Femur (tissue), 1 donor: Measurements from ENCODE around the gene AMMECR1L.
A peak's percentile ranks its signal among the peaks of the same experiment; 100 is the strongest.

ENCODE experiments used
- DNase-seq: peaks from one replicate; pipeline ENCODE4 v3.0.0-alpha.2; 2017

The AMMECR1L gene

DNA sequence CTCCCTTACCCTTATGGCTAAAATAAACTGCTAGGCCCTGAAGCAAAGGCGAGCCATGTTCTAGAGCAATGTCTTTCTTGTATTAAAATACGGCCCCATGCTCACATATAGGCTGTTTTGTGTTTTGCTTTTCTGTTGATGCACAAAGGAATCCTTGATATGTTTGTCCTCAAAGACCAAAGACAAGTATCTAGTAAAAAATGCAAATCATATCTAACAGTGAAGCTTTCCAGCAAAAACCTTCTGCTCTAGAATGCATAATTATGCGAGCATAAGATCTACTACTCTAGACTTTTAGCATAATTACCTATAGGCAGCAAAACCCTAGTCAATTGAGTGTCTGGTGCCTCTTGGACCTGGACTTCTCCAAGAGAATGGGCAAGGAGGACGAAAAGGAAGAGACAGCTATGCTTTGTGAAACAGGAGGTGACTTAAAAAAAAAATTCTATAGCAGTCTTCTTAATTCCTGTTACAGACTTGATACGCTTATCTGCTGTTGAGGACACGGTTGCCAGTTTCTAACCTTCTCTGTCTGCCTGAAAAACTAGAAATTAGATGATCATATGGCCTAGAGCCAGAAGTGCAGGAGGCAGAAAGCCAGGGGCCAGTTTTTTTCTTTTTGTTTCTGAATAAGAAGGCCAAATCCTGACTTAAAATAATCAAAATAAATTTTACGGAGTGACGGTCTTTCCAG is 1.5 kb upstream of the AMMECR1L start:
- no peak for DNase-seq

DNA sequence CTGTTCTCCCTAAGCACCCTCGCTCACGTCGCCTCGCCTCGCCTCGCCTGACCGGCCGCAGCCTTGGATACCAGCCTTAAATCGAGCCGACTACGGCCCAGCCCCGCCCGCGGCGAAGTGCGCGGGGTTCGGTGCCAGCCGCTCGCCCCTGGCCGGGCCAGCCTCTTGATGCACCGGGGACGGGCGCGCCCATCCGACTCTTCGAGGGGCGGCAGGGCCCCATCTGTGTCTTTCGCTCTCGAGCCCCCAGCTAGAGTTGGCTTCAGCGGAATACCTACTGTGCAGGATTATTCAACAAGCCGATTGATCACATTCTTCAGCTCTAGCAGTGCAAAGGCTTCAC is 808 bp upstream of the AMMECR1L start:
- DNase-seq, result peak; percentile 49

DNA sequence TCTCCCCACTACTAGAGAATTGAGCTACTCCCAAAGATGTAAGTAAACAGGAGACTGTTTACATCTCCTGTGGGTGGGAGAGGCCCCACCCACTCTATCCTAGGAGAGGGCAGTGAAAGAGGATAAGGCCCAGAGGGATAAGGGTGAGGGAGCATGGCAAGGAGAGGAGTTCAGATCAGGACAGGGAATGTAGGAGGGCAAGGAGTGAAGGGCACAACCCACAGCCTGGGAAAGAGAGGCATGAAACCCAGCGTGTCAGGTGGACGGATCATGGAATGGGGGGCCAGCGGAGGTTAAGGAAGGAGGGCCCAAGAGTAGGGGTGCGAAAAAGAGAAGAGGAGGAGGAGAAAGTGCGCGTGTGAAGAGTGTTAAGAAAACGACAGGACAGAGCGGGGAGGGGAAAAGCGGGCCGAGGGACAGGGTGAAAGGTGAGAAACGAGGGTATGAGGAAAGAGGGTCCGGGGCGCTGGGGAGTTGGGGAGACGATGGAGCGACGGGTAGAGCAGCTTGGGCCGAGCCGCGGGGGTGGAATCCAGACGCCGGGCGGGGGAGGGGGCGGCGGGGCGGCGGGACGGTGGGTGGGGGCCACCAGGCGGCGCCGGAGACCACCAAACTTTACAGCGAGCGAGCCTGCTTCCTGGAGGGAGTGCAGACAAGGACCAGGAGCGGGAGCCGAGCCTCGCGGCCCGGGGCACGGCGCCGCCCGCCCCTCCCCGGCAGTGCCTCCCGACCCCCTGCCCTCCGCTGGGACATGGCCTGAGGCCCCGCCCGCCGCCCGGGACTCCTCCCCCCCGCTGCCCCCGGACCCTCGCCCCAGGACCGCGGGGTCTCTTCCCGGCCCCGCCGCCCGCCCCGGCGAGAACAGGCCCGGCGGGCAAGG is 655 bp downstream of the AMMECR1L start:
- peak; percentile 66 for DNase-seq

DNA sequence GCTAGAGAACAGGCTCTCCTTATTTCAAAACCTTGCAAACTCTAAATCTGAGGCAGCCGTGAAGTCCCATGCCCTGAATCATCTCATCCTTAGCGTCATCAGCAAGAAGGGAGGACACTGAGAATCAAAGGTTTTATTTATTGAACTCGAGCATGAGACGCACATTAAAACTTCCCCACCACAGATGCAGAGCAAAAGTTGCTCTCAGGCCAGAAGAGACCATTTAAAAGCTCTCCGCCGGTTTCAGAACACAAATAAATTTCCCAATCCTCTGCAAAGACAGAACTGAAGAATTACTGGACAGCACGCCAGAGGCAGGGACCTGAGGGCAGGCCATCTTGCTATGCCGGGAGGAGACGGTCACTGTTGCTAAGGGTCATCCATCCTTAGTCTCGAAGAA is 1.3 kb downstream of the AMMECR1L start:
- no peak for DNase-seq

DNA sequence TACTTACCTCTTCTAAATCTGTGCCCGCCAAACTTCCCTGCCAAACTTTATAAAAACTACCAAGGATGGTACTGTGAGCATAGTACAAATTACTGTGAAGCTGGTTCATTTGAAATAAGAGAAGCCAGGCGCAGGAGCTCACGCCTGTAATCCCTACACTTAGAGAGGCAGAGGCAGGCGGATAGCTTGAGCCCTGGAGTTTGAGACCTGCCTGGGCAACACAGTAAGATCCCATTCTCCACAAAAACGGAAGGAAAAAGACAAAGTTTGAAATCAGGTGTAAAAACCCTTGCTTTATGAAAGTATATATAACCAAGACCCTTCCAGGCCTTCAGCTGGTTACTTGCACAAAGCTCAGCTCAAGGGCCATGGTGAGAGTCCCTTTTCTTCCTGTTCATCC is 5.9 kb downstream of the AMMECR1L start:
- DNase-seq, result no peak

DNA sequence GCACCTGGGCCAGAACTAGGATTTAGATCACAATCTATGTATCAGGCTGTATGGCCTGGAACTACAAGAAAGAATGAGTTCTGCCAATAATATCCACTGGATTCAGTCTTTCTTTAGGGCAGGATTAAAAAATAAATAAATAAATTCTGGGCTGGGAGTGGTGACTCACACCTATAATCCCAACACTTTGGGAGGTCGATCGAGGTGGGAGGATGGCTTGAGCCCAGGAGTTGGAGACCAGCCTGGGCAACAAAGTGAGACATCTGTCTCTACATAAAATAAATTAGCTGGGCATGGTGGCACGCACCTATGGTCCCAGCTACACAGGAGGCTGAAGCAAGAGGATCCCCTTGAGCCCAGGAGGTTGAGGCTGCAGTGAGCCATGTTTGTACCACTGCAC is 8.1 kb downstream of the AMMECR1L start:
- DNase-seq, result no peak

DNA sequence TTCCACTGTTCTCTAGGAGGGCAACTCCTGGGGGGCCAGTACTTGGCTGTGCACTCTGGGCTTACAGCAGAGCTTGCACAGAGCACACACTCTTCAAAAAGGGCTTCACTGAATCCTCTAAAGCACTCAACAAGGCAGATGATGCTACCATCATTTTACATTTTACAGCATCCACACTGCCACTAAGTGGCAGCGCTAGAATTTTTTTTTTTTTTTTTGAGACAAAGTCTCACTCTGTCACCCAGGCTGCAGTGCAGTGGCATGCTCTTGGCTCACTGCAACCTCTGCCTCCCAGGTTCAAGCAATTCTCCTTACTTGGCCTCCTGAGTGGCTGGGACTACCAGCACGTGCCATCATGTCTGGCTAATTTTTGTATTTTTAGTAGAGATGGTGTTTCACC is 8.6 kb downstream of the AMMECR1L start:
- DNase-seq, result no peak

DNA sequence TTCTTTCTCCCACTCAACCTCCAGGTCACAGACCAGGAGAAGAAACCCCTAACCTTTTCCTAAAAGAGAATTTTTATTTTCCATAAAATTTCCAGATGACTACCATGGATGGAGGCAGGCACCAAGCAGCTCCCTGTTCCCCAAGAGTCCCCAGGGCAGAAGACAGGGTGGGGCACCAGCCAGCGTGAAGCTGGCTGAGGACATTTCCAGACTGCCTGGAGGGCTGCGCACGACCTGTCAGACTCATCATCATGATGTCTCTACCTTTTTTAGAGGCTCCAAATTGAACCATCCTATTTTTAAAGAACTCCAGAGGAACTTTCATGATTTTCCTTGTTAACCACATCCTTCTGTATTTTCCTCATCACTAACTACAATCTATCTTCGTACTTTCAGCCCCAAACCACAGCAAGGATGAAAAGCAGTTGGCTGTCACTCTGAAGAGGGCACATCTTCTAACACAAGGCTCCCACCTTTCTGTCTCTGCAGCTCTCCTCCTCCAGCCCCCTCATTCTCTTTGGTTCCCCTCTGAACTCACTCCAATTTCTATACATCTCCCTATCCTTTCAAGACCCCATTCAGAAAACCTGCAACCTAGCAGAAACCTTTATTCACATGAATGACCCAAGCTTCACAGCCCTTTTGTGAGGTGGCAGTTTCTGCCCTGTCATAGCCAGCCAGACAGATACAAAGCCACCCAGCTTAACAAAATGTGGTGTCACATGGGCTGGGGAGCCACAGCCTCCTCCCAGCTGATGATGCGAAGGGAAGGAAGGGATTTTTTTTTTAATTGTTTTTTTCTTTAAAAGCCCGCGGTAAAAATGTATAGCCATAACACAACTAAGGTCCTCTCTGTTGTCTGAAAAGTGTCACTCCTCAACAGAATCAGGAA is 11.1 kb downstream of the AMMECR1L start:
- DNase-seq, result no peak

DNA sequence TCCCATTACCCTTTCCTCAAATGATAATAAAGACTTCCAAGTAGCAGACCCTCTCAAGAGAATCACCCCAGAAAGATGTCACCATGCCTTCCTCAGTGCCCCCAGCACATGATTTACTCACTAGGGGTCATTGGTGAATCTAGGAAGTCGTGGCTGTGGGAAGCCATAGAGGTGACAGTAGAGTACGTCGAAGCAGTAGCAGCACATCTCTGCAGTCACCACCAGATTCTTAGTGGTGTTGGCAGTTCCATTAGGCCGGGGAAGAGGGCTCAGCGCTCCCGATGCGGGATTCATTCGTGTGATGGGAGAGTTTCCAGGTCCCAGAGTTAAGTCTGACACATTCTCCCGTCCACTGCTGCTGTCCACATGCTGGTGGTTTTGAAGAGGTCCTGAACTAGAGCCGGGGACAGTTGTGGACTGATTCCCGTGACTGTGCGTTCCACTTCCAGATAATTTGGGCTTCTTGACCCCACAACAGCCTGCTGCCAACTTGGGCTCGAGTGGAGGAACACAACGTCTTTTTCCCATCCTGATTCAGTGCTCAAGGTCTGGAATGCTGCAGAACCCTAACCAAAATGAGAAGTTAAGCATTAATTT is 12.0 kb downstream of the AMMECR1L start:
- no peak for DNase-seq

DNA sequence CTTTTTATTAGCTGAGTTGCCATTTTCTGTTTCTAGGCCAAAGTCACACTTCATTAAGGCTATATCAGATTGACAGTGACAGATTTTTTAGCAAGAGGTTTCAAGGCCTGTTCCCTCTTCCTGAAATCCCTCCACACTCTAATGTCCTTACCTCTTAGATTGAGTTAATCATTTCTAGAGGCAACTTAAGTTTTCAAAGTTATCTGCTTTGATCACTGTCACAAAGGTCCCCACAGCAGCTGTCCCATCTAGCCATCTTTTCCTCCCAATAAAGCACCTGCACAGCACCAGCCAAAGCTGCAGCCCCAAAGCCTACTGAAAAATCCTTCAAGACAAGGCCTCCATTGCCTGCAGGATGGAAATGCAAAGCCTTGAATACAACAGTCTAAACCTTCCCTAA is 13.4 kb downstream of the AMMECR1L start:
- no peak for DNase-seq

DNA sequence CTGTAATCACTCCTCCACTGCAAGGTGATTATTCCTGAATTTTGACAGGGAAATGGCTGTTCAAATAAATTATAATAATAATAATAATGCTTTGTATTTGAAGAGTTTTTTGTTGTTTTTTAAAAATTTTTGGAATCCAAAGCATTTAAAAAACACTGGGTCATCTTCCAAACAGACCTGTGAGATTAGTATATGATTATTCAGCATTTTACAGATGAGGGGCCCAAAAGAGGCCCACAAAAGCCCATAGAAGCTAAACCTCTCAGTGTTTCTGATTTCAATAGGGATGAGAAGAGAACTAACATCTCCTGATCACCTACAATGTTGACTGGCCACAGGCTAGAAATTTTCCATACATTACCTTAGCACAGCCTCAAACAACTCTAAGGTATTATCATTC is 19.8 kb downstream of the AMMECR1L start:
- DNase-seq, result no peak

DNA sequence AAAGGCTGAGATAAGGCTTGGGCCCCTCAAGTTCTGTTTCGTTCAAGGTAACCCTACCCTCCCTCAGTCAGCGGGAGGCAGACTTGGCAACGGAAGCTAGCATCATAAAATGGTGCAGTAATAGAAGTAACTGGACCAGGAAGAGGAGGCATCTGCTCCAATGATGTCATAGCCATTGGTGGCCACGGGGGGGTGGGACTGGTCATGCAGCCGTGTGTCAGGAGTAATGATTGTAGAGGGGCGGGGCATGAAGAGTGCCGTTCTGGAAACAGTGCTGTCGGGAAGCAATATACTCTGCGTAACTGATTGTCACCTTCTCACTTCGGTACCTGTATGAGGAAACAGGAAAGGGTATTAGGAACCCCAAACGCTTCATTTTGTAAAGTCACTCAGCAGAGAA is 20.9 kb downstream of the AMMECR1L start:
- DNase-seq, result no peak

DNA sequence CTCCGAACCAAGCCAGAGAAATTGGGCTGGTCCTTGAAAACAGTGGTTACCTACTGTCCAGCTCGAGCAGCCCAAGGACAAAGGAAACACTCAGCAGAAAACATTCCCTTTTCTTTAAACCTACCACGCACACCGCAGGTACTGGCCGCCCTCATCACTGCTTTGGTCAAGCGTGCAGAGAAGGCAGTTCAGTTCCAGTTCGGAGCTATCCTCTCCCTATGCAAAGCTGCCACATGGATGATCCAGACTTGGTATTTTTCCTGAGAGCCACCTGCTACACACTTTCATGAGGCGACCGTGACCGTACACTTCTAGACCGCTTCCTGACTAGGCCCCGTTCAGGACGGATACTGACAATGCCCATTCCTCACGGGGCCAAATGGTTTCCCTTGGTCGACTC is 23.5 kb downstream of the AMMECR1L start:
- no peak for DNase-seq

DNA sequence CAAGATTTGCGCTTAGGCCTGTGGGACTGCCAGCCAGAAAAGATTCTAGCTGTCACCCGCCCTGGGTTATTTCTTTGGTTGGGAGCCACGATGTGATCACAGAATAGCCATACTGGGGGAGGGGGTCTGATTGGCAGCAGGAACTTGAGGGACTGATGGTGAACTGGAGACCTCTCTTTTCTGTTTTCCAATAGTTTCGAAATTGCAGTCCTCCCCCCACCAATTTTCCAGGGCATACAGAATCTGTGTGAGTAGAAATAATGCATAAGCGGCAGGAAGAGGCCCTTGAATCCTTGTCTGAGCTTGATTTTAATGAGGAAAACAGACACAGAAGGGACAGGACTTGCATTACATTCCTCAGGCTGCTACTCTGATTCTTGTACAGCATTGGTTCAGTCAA is 25.6 kb downstream of the AMMECR1L start:
- peak; percentile 48 for DNase-seq

DNA sequence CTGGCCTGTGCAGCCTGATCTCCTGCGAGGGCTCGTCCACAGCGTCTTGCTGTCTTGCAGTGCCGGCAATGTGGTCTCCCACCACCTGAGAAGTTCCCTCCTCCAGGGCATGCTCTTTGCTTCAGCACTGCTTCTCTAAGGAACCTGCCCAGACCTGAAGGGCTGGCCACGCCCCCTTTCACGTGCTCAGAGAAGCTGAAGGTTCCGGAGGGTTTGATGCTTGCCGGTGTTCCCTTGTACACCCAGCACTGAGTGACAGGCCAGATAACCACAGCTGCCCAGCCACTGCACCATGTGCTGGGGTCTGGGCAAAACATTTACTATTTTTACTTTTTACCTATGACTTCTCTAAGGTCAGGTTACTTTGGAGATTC is 26.1 kb downstream of the AMMECR1L start:
- DNase-seq, result peak; percentile 32

DNA sequence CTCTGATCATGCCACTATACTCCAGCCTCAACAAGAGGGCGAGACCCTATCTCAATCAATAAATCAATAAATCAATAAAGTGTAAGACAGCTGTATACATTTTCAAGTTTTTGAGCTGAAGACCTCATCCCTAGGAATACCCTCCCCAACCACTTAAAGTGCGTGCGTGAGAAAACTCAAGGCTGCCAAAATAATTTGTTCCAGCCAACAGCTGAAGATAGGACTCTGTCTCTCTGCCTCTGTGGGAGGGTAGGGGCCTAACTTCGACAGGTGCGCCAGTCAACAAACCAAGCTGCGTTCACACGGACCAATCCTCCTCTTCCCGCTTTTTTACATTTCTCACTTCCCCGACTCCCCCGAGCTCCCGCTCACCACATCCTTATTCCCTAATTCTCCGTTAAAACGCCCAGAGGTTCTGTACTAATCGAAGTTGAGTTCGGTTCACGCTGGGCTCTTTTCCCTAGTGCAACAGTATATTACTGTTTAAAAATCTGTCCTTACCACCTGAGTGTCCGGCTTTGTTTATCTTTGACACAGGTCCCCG is 28.4 kb downstream of the AMMECR1L start:
- DNase-seq, result peak; percentile 38

DNA sequence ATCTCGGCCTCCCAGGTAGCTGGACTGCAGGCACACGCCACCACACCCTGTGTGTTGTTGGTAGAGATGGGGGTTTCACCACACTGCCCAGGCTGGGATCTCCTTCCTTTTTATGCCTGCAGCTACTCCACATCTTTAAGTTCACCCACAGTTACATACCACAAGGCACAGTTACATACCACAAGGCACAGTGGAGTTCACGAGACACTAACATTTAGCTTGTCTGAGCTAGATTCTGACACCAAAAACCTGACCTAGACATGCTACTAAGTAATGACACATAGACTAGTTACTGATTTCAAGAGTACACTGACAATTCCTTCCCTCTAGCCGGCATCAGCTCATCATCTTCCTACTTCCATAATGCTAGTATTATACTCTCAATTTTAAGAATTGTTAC is 32.1 kb downstream of the AMMECR1L start:
- no peak for DNase-seq

DNA sequence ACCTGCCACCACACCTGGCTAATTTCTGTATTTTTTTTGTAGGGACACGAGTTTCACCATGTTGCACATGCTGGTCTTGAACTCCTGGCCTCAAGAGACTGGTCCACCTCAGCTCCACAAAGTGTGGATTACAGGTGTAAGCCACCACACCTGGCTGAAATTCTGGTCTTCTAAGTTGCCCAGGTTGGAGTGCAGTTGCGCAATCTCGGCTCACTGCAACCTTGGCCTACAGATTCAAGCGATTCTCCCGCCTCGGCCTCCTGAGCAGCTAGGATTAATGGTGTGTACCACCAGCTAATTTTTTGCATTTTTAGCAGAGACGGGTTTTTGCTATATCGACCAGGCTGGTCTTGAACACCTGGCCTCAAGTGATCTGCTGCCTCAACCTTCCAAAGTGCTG is 33.4 kb downstream of the AMMECR1L start:
- DNase-seq, result no peak

DNA sequence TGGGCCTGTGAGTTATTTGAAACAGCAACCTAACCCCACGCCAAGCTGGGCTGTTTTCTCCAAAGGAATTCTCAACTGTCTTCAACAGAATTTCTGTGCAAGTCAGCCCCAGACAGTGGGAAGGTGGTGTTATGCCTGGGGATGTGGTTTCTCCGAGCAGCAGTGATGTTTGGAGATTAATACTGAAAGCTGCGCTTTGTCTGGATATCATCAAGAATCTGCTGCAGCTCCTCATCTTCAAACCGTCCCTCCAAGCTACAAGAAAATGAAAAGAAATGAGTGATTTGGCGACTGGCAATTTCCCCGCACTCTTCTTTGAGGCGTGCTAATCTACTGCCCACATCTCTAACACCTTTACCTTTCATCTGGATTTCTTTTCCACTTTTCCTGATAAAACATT is 37.8 kb downstream of the AMMECR1L start:
- DNase-seq, result no peak

DNA sequence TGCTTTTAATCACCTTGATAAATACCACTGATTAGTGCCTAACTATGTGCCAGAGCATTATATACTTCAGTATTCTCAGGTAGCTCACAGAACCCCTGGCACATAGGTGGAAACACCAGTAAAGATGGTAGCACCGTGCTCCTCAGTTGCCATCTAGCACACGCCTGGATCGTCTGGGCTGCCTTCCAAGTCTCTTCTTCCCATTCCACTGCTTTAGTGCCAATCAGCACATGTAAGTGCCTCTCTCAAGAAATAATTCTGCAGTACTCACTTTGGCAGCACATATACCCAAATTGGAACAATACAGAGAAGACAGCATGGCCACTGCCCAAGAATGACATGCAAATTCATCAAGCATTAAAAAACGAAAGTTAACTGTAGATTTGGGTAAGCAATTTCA is 40.8 kb downstream of the AMMECR1L start:
- DNase-seq, result no peak

DNA sequence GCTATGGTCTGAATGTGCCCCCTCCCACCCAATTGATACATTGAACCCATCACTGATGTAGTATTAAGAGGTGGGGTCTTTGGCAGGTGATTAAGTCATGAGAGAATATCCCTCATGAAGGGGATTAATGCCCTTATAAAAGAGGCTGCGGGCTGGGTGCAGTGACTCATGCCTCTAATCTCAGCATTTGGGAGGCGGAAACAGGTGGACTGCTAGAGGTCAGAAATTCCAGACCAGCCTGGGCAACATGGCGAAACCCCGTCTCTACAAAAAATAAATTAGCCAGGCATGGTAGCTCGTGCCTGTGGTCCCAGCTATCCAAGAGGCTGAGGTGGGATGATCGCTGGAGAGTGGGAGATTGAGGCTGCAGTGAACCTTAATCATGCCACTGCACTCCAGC is 42.1 kb downstream of the AMMECR1L start:
- DNase-seq, result no peak

DNA sequence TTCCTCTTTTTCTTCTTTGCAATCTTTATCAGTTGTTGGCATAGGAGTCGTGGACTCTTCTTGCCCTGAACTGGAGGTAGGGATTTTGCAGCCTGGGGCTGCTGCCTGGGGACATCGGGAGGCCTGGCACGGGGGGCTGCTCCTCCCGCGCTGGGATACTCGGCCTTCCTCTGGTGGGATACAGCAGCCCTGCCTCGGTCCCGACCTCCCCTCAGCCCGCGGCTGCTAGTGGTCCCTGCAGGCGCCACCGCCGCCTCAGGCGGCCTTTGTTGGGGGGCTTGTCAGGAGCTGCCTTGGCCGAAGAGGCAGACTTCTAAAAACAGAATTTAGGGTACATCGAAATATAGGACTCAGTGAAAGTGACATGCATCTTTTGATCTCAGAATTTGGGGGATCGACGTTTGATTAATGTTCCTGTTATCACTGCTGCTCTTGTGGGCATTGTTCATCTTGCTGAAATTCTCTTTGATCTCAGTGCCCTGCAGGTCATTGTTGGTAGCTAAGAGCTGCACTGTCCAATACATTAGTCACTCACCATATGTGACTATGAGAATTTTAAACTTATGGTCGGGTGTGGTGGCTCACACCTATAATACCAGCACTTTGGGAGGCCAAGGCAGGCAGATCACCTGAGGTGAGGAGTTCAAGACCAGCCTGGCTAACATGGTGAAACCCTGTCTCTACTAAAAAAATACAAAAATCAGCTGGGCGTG is 44.1 kb downstream of the AMMECR1L start:
- DNase-seq, result no peak
